CD4-positive, alpha-beta memory T cell (primary cell): Measurements from ENCODE around the gene MAGI2. TPM values are rescaled to one million over a fixed set of nuclear protein-coding genes. Genes with fewer than 3 reads are reported as not detected.

Source experiments
- CTCF ChIA-PET: fragments of 350-600 bp; sonication (Branson Sonifier 250); formaldehyde crosslinking; loops from one replicate; lab custom pipeline; 2021; ENCODE audit warnings: inconsistent platforms; ENCODE audit not compliant: partially characterized antibody; lab: Charles Lee
- POLR2A ChIA-PET: fragments of 350-600 bp; sonication (Branson Sonifier 250); formaldehyde crosslinking; loops from one replicate; lab custom pipeline; 2021; ENCODE audit not compliant: partially characterized antibody; lab: Charles Lee
- DNase-seq, 5 donors: peaks; one replicate each; pipeline versions ENCODE4 v3.0.0 to v3.0.0-alpha.2; 2020 to 2022; ENCODE audit warnings: mixed read lengths in 1 of 5
- H3K27ac ChIP-seq: one replicate; pipeline ENCODE4 v1.7.0; 2013; ENCODE audit warnings: low read depth, low read length
- H3K27me3 ChIP-seq: 2 replicates; pipeline ENCODE4 v1.7.0; 2013; ENCODE audit warnings: mild to moderate bottlenecking, low read length, moderate library complexity; ENCODE audit not compliant: insufficient read depth
- H3K36me3 ChIP-seq: 2 replicates; pipeline ENCODE4 v1.7.0; 2013; ENCODE audit warnings: mild to moderate bottlenecking, low read length, moderate library complexity; ENCODE audit not compliant: insufficient read depth
- H3K4me1 ChIP-seq: 2 replicates; pipeline ENCODE4 v1.7.0; 2013; ENCODE audit warnings: mild to moderate bottlenecking, low read length, moderate library complexity; ENCODE audit not compliant: insufficient read depth
- H3K4me3 ChIP-seq, 2 donors: one replicate each; pipeline ENCODE4 v1.7.0; 2013; ENCODE audit warnings: low read length in 2 of 2, mild to moderate bottlenecking in 1 of 2
- H3K9me3 ChIP-seq, 2 donors: one replicate each; pipeline ENCODE4 v1.7.0; 2013; ENCODE audit warnings: low read length in 2 of 2, control low read depth in 1 of 2; ENCODE audit not compliant: control insufficient read depth in 1 of 2
- H3K27ac Mint-ChIP-seq, 7 donors: one replicate each; pipeline ENCODE4 v1.8.0; 2020 to 2021; ENCODE audit warnings: mixed read lengths in 7 of 7, mild to moderate bottlenecking in 6 of 7, inconsistent platforms in 3 of 7, moderate library complexity in 3 of 7
- H3K27me3 Mint-ChIP-seq, 2 donors: one replicate each; pipeline ENCODE4 v1.8.0; 2020 to 2021; ENCODE audit warnings: mixed read lengths in 2 of 2
- H3K36me3 Mint-ChIP-seq, 2 donors: one replicate each; pipeline ENCODE4 v1.8.0; 2020 to 2021; ENCODE audit warnings: mixed read lengths in 2 of 2, inconsistent platforms in 1 of 2, mild to moderate bottlenecking in 1 of 2
- H3K4me1 Mint-ChIP-seq, 4 donors: one replicate each; pipeline ENCODE4 v1.8.0; 2020 to 2021; ENCODE audit warnings: mixed read lengths in 4 of 4, mild to moderate bottlenecking in 1 of 4
- H3K4me3 Mint-ChIP-seq, 8 donors: one replicate each; pipeline ENCODE4 v1.8.0; 2020 to 2021; ENCODE audit warnings: mixed read lengths in 8 of 8, mild to moderate bottlenecking in 7 of 8, moderate library complexity in 6 of 8, inconsistent platforms in 3 of 8
- H3K9me3 Mint-ChIP-seq, 8 donors: one replicate each; pipeline ENCODE4 v1.8.0; 2020 to 2021; ENCODE audit warnings: mixed read lengths in 8 of 8, mild to moderate bottlenecking in 5 of 8, inconsistent platforms in 3 of 8, moderate library complexity in 1 of 8
- intact Hi-C: fragments of 100-400 bp; cut with micrococcal nuclease; formaldehyde crosslinking; loops from one replicate; pipeline ENCODE4 v1.15.1; 2023
- polyA plus RNA-seq, 2 donors: library from polyadenylated mRNA; unstranded; fragments of 300-500 nt; fragmentation: Illumina TruSeq; gene quantifications; one replicate each; pipeline ENCODE4 v1.2.3, GENCODE V29; 2021
- total RNA-seq, 2 experiments: library from RNA; stranded (reverse); gene quantifications; one replicate each; pipeline ENCODE4 v1.2.3, GENCODE V29; 2021

MAGI2 gene
- total and polyA plus RNA-seq, 4 experiments from 2014 or later = 0.23 to 0.25 TPM; not detected in 2

- Histone ChIP-seq H3K36me3 (no peaks in the 10 kb centered on the region), H3K9me3 (no peaks in the 10 kb centered on the region), H3K4me1 (no peaks in the 10 kb centered on the region), H3K4me3 (no peak overlapping the region), H3K27ac (no peak overlapping the region), H3K27me3 (no peaks in the 10 kb centered on the region)
- no peak overlapping the region for H3K27ac Mint-ChIP-seq
- no peaks in the 10 kb centered on the region for H3K27me3 Mint-ChIP-seq
- no peak for DNase-seq
- H3K36me3 Mint-ChIP-seq = no peaks in the 10 kb centered on the region
- H3K4me3 Mint-ChIP-seq = no peak overlapping the region
- ChIA-PET POLR2A (no interaction called here), CTCF (no interaction called here)
- peaks cover 0 to 9% (median under 1%) of the 10 kb centered on the region in 8 donors for H3K9me3 Mint-ChIP-seq
- intact Hi-C loops = no loop called here
- H3K4me1 Mint-ChIP-seq = no peaks in the 10 kb centered on the region
These were observed 832.5 kb downstream of the MAGI2 start for GRCh38 chr7:78620920-78621319.

- no peak overlapping the region for H3K27ac Mint-ChIP-seq
These were observed 836.9 kb downstream of the MAGI2 start for GRCh38 chr7:78616539-78616938.

GRCh38 chr7:78609281-78609680 lies 844.2 kb downstream of the MAGI2 start:
- intact Hi-C loops = no loop called here
- ChIA-PET CTCF (no interaction called here), POLR2A (no interaction called here)
- no peak overlapping the region for H3K4me3 Mint-ChIP-seq
- no peak overlapping the region for H3K4me3 ChIP-seq
- no peaks in the 10 kb centered on the region for H3K36me3 ChIP-seq
- no peaks in the 10 kb centered on the region for H3K4me1 Mint-ChIP-seq
- H3K27ac ChIP-seq = no peak overlapping the region
- H3K27me3 Mint-ChIP-seq = no peaks in the 10 kb centered on the region
- H3K9me3 ChIP-seq = no peaks in the 10 kb centered on the region
- H3K27me3 ChIP-seq = no peaks in the 10 kb centered on the region
- DNase-seq = no peak
- H3K4me1 ChIP-seq = no peaks in the 10 kb centered on the region
- no peak overlapping the region for H3K27ac Mint-ChIP-seq
- H3K9me3 Mint-ChIP-seq = peaks cover 0 to 8% (median 0%) of the 10 kb centered on the region in 8 donors
- H3K36me3 Mint-ChIP-seq = no peaks in the 10 kb centered on the region

More at GRCh38 chr7:78616539-78616938, 836.9 kb downstream of the MAGI2 start:
- no peak for DNase-seq
- Mint-ChIP-seq H3K9me3 (peaks cover 0 to 4% (median 0%) of the 10 kb centered on the region in 8 donors), H3K4me1 (no peaks in the 10 kb centered on the region), H3K4me3 (no peak overlapping the region), H3K36me3 (no peaks in the 10 kb centered on the region), H3K27me3 (no peaks in the 10 kb centered on the region)
- H3K36me3 ChIP-seq = no peaks in the 10 kb centered on the region
- H3K27ac ChIP-seq = no peak overlapping the region
- H3K27me3 ChIP-seq = no peaks in the 10 kb centered on the region
- H3K4me3 ChIP-seq = no peak overlapping the region
- ChIA-PET CTCF (no interaction called here), POLR2A (no interaction called here)
- H3K4me1 ChIP-seq = no peaks in the 10 kb centered on the region
- H3K9me3 ChIP-seq = no peaks in the 10 kb centered on the region
- intact Hi-C loops = no loop called here

- no peak overlapping the region for H3K4me3 Mint-ChIP-seq
- Histone ChIP-seq H3K4me1 (no peaks in the 10 kb centered on the region), H3K4me3 (no peak overlapping the region), H3K9me3 (no peaks in the 10 kb centered on the region), H3K36me3 (no peaks in the 10 kb centered on the region), H3K27me3 (no peaks in the 10 kb centered on the region), H3K27ac (no peak overlapping the region)
- ChIA-PET POLR2A (no interaction called here), CTCF (no interaction called here)
- H3K9me3 Mint-ChIP-seq = peaks cover 0 to 4% (median 0%) of the 10 kb centered on the region in 8 donors
- H3K27ac Mint-ChIP-seq = no peak overlapping the region
- no peaks in the 10 kb centered on the region for H3K36me3 Mint-ChIP-seq
- H3K4me1 Mint-ChIP-seq = no peaks in the 10 kb centered on the region
- intact Hi-C loops = no loop called here
- no peak for DNase-seq
- no peaks in the 10 kb centered on the region for H3K27me3 Mint-ChIP-seq
These were observed 846.4 kb downstream of the MAGI2 start for GRCh38 chr7:78607099-78607498.

- no peaks in the 10 kb centered on the region for H3K4me1 Mint-ChIP-seq
- intact Hi-C loops = no loop called here
- H3K9me3 Mint-ChIP-seq = peaks cover 0 to 4% (median 0%) of the 10 kb centered on the region in 8 donors
- no peak for DNase-seq
- H3K27me3 Mint-ChIP-seq = no peaks in the 10 kb centered on the region
- Histone ChIP-seq H3K9me3 (no peaks in the 10 kb centered on the region), H3K27ac (no peak overlapping the region), H3K4me1 (no peaks in the 10 kb centered on the region), H3K27me3 (no peaks in the 10 kb centered on the region), H3K36me3 (no peaks in the 10 kb centered on the region), H3K4me3 (no peak overlapping the region)
- POLR2A ChIA-PET = no interaction called here
- no peak overlapping the region for H3K27ac Mint-ChIP-seq
- H3K36me3 Mint-ChIP-seq = no peaks in the 10 kb centered on the region
- H3K4me3 Mint-ChIP-seq = no peak overlapping the region
- CTCF ChIA-PET = no interaction called here
These were observed 848.3 kb downstream of the MAGI2 start for GRCh38 chr7:78605119-78605518.

- no peak overlapping the region for H3K27ac Mint-ChIP-seq
- H3K9me3 Mint-ChIP-seq = no peaks in the 10 kb centered on the region
- Histone ChIP-seq H3K4me3 (no peak overlapping the region), H3K27me3 (no peaks in the 10 kb centered on the region), H3K27ac (no peak overlapping the region), H3K9me3 (no peaks in the 10 kb centered on the region), H3K4me1 (no peaks in the 10 kb centered on the region), H3K36me3 (no peaks in the 10 kb centered on the region)
- POLR2A ChIA-PET = no interaction called here
- H3K4me1 Mint-ChIP-seq = no peaks in the 10 kb centered on the region
- intact Hi-C loops = no loop called here
- CTCF ChIA-PET = no interaction called here
- H3K36me3 Mint-ChIP-seq = no peaks in the 10 kb centered on the region
- no peak for DNase-seq
- no peak overlapping the region for H3K4me3 Mint-ChIP-seq
- no peaks in the 10 kb centered on the region for H3K27me3 Mint-ChIP-seq
These were observed 851.7 kb downstream of the MAGI2 start for GRCh38 chr7:78601728-78602127.

- Histone ChIP-seq H3K27ac (no peak overlapping the region), H3K9me3 (no peaks in the 10 kb centered on the region), H3K4me3 (no peak overlapping the region), H3K36me3 (no peaks in the 10 kb centered on the region), H3K27me3 (no peaks in the 10 kb centered on the region), H3K4me1 (no peaks in the 10 kb centered on the region)
- Mint-ChIP-seq H3K36me3 (no peaks in the 10 kb centered on the region), H3K27me3 (no peaks in the 10 kb centered on the region), H3K9me3 (peaks cover 0 to 6% (median 0%) of the 10 kb centered on the region in 8 donors), H3K4me1 (no peaks in the 10 kb centered on the region), H3K27ac (no peak overlapping the region), H3K4me3 (no peak overlapping the region)
- no peak for DNase-seq
- intact Hi-C loops = no loop called here
- ChIA-PET POLR2A (no interaction called here), CTCF (no interaction called here)
These were observed 859.3 kb downstream of the MAGI2 start for GRCh38 chr7:78594156-78594555.

- POLR2A ChIA-PET = no interaction called here
- H3K4me3 Mint-ChIP-seq = no peak overlapping the region
These were observed 865.1 kb downstream of the MAGI2 start for GRCh38 chr7:78588393-78588792.

More at GRCh38 chr7:78588393-78588792, 865.1 kb downstream of the MAGI2 start:
- Histone ChIP-seq H3K36me3 (no peaks in the 10 kb centered on the region), H3K9me3 (no peaks in the 10 kb centered on the region), H3K4me3 (no peak overlapping the region), H3K27me3 (no peaks in the 10 kb centered on the region), H3K27ac (no peak overlapping the region), H3K4me1 (no peaks in the 10 kb centered on the region)
- no peaks in the 10 kb centered on the region for H3K36me3 Mint-ChIP-seq
- H3K27me3 Mint-ChIP-seq = no peaks in the 10 kb centered on the region
- DNase-seq = no peak
- CTCF ChIA-PET = no interaction called here
- no peaks in the 10 kb centered on the region for H3K4me1 Mint-ChIP-seq
- no peak overlapping the region for H3K27ac Mint-ChIP-seq
- intact Hi-C loops = no loop called here
- peaks cover 0 to 5% (median 1%) of the 10 kb centered on the region in 8 donors for H3K9me3 Mint-ChIP-seq
